ENCODE measurements around the gene CDCP2.

Gene CDCP2

DNA sequence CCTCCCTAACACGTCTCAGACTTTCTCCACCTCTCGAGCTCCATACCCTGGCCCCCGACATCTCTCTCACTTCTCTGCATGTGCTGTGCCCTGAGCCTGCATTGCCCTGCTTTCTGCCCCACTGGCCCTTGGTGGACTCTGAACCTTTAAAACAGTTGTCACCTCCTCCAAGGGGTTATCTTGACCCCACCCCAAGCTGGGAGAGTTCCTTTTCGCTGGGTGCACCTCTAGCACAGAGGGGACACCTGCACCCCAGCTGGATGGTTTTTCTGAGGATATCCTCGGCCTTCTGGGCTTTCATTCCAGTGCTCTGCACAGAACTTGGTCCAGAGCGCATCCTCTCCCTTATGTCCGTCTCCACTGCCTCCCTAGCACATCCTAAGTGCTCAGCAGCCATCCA is 4.2 kb upstream of the CDCP2 start:
- Histone ChIP-seq H3K4me1 (ENCODE audit: control insufficient read depth, insufficient read depth, low read length) (no peaks in the 10 kb centered on the region; the same call in 1 of the 2 replicates), H3K36me3 (ENCODE audit: control insufficient read depth, insufficient read depth, low read length) (no peaks in the 10 kb centered on the region), H3K4me3 (ENCODE audit: low read length) (no peak overlapping the region), H3K9me3 (ENCODE audit: control insufficient read depth, insufficient read depth, low read length) (no peaks in the 10 kb centered on the region), H3K27ac (ENCODE audit: low read length) (no peak overlapping the region), H3K27me3 (ENCODE audit: control insufficient read depth, insufficient read depth, low read length) (no peaks in the 10 kb centered on the region)
- no peak for DNase-seq (ENCODE audit: low read depth, low spot score)
- no CpG with 5 or more reads among the region's 7 CpGs for WGBS (ENCODE audit: insufficient coverage, insufficient read length)

DNA sequence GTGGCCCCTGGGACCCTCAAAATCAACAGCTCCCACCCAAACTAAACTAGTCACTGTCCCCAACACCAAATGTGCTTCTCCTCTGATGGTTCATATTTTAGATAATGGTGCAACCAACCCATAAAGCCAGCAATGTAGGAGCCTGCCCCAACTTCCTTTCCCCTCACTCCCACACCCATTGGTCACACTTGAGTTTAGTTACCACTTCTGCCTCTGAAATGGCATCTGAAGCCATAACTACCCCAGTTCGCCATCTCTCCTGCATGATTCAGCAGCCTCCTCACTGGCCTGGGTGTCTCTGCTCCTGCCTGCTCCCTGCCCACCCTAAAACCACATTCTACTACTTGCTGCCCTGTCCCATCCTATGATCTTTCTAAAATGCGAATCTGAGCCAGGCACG is 3.4 kb upstream of the CDCP2 start:
- no CpG with 5 or more reads among the region's 3 CpGs for WGBS (ENCODE audit: insufficient coverage, insufficient read length)
- Histone ChIP-seq H3K4me1 (ENCODE audit: control insufficient read depth, insufficient read depth, low read length) (no peaks in the 10 kb centered on the region; the same call in 1 of the 2 replicates), H3K27me3 (ENCODE audit: control insufficient read depth, insufficient read depth, low read length) (no peaks in the 10 kb centered on the region), H3K9me3 (ENCODE audit: control insufficient read depth, insufficient read depth, low read length) (no peaks in the 10 kb centered on the region), H3K27ac (ENCODE audit: low read length) (no peak overlapping the region), H3K4me3 (ENCODE audit: low read length) (no peak overlapping the region), H3K36me3 (ENCODE audit: control insufficient read depth, insufficient read depth, low read length) (no peaks in the 10 kb centered on the region)
- DNase-seq (ENCODE audit: low read depth, low spot score), result no peak

DNA sequence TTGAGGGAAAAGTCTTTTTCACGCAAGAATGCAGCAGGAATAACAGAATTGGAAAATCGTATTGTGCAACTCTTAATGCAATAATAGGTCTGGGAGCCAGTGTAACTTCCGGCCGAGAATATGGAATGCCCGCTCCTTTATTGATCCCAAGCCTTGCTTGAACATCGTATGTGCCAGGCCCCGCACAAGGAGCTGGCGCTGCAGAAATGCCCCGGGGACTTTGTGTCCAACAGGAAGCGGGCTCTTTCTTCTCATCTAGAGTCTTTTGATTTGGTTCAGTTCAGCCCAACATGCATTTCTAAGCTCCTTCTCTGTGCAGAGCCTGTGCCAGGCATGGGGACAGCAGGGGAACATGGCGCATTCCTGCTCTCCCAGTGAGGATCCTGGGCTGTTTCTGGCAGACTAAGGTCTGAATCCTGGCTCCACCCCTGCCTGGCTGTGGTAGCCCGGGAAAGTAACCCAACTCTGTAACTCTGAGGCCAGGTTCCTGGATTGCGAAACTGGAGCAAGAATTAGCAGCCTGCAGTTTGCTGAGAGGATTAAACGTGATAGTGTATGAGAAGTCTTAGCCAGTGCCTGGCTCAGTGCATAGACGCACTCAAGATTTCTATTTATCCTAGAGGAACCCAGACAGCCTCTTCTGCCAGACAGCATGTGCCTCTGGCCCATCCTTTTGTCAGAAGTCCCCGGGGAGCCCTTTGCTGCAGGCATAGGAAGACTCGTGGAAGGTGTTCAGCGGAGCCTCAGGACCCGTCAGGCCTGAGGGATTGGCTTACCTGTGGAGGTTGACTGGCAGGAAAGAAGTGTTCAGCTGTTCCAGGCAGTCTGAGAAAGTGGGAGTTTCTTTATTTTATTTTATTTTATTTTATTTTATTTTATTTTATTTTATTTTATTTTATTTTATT is 987 bp upstream of the CDCP2 start:
- H3K4me1 ChIP-seq (ENCODE audit: control insufficient read depth, insufficient read depth, low read length), result no peaks in the 10 kb centered on the region; the same call in 1 of the 2 replicates
- H3K27ac ChIP-seq (ENCODE audit: low read length), result no peak overlapping the region
- H3K36me3 ChIP-seq (ENCODE audit: control insufficient read depth, insufficient read depth, low read length), result no peaks in the 10 kb centered on the region
- no peaks in the 10 kb centered on the region for H3K9me3 ChIP-seq (ENCODE audit: control insufficient read depth, insufficient read depth, low read length)
- peak; percentile 25 for DNase-seq (ENCODE audit: low read depth, low spot score)
- H3K27me3 ChIP-seq (ENCODE audit: control insufficient read depth, insufficient read depth, low read length), result no peaks in the 10 kb centered on the region; the same call in 1 of the 2 replicates
- no CpG with 5 or more reads among the region's 19 CpGs for WGBS (ENCODE audit: insufficient coverage, insufficient read length)
- no peak overlapping the region for H3K4me3 ChIP-seq (ENCODE audit: low read length)

DNA sequence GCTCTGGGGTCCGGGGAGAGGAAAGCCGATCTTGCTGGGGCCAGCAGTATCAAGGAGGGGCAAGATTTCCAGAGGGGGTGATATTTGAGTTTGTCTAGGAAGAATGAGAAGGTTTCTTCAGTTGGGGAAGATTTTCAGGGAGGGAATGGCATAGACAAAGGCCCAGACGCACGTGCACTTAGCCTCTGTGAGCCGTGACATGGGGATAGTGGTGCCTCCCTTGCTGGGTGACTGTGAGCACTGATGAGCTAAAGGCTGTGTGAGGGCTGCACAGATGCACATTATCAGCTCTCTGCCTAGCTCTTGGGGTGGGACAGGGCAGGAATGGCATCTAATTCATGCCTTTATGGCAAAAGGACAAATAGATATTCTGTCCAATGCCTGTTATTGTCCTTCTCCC is 1.8 kb downstream of the CDCP2 start:
- no CpG with 5 or more reads among the region's 5 CpGs for WGBS (ENCODE audit: insufficient coverage, insufficient read length)
- H3K4me1 ChIP-seq (ENCODE audit: control insufficient read depth, insufficient read depth, low read length), result no peaks in the 10 kb centered on the region; the same call in 1 of the 2 replicates
- H3K9me3 ChIP-seq (ENCODE audit: control insufficient read depth, insufficient read depth, low read length), result no peaks in the 10 kb centered on the region
- H3K4me3 ChIP-seq (ENCODE audit: low read length), result no peak overlapping the region
- H3K27me3 ChIP-seq (ENCODE audit: control insufficient read depth, insufficient read depth, low read length), result no peaks in the 10 kb centered on the region; the same call in 1 of the 2 replicates
- DNase-seq (ENCODE audit: low read depth, low spot score), result no peak
- no peaks in the 10 kb centered on the region for H3K36me3 ChIP-seq (ENCODE audit: control insufficient read depth, insufficient read depth, low read length)
- H3K27ac ChIP-seq (ENCODE audit: low read length), result no peak overlapping the region

DNA sequence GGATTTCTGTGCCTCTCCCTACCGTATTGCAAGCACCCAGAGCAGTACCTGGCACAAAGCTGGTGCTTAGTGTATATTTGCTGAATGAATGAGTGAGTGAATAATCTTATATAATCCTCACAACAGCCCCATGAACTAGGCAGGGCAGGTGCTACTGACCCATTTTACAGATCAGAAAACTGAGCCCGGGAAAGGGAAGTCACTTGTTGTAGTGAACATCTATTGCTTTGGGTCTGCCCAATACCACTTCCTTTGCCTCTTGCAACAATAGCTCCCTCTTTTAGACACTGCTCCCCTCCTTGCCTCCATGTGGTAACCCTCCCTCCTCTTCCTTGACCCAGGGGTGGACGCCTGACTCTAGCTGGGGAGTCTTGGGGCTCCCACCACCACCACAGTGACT is 3.1 kb downstream of the CDCP2 start:
- H3K9me3 ChIP-seq (ENCODE audit: control insufficient read depth, insufficient read depth, low read length), result no peaks in the 10 kb centered on the region
- no CpG with 5 or more reads among the region's 3 CpGs for WGBS (ENCODE audit: insufficient coverage, insufficient read length)
- H3K27ac ChIP-seq (ENCODE audit: low read length), result no peak overlapping the region
- no peak overlapping the region for H3K4me3 ChIP-seq (ENCODE audit: low read length)
- H3K27me3 ChIP-seq (ENCODE audit: control insufficient read depth, insufficient read depth, low read length), result no peaks in the 10 kb centered on the region; the same call in 1 of the 2 replicates
- no peaks in the 10 kb centered on the region; the same call in 1 of the 2 replicates for H3K4me1 ChIP-seq (ENCODE audit: control insufficient read depth, insufficient read depth, low read length)
- H3K36me3 ChIP-seq (ENCODE audit: control insufficient read depth, insufficient read depth, low read length), result no peaks in the 10 kb centered on the region
- DNase-seq (ENCODE audit: low read depth, low spot score), result no peak

DNA sequence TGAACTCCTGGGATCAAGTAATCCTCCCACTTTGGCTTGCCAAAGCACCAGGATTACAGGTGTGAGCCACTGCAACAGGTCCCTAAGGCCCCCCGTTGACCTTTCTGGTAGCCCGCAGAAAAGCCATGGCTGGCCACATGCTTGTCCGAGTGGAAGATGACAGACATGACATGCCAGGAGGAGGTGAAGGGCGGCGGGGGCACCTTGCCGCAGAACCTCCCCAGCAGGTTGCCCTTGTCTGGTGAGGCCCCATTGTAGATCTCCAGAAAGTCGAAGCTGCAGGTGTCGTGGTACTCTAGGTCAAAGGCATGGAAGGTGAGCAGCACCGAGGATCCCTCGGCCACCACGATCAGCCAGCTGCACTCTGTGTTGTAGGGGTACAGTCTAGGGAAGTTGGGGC is 8.4 kb downstream of the CDCP2 start:
- no CpG with 5 or more reads among the region's 11 CpGs for WGBS (ENCODE audit: insufficient coverage, insufficient read length)
- no peaks in the 10 kb centered on the region for H3K36me3 ChIP-seq (ENCODE audit: control insufficient read depth, insufficient read depth, low read length)
- no peak for DNase-seq (ENCODE audit: low read depth, low spot score)
- no peaks in the 10 kb centered on the region for H3K9me3 ChIP-seq (ENCODE audit: control insufficient read depth, insufficient read depth, low read length)
- no peak overlapping the region for H3K27ac ChIP-seq (ENCODE audit: low read length)
- no peak overlapping the region for H3K4me3 ChIP-seq (ENCODE audit: low read length)
- H3K4me1 ChIP-seq (ENCODE audit: control insufficient read depth, insufficient read depth, low read length), result no peaks in the 10 kb centered on the region
- no peaks in the 10 kb centered on the region for H3K27me3 ChIP-seq (ENCODE audit: control insufficient read depth, insufficient read depth, low read length)

DNA sequence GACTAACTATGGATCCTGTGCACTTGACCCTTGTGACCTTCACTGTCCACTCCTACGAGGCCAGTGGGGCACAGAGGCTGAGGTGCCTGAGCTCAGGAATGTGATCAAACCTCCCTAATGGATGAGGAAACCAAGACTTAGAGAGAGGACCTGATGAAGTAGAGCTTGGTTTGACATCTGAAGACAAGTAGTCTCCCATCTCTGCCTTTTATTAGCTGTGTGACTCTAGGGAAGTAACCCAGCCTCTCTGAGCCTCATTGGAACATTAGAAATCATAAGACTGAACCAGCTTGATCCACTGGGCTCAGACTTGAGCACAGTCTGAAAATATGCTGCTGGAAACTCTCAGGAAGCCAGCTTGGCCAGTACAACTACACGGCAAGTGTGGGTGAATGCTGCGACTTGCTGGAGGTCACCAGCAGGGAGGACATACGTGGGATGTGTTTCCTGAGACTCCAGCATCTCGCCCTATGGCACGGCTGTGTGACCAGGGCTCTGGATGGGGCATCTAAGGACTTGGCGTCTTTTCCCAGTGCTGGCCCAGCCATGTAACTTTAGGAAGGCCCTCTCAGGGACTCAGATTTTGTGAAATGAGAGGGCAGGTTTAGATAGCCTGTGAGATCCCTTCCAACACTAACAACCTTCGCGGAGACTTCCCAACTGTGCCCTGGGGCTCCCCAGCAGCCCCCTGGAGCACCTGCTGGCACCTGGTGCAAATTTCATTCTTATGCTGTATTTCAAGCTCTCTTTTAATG is 10.5 kb downstream of the CDCP2 start:
- no CpG with 5 or more reads among the region's 9 CpGs for WGBS (ENCODE audit: insufficient coverage, insufficient read length)
- H3K36me3 ChIP-seq (ENCODE audit: control insufficient read depth, insufficient read depth, low read length), result no peaks in the 10 kb centered on the region

DNA sequence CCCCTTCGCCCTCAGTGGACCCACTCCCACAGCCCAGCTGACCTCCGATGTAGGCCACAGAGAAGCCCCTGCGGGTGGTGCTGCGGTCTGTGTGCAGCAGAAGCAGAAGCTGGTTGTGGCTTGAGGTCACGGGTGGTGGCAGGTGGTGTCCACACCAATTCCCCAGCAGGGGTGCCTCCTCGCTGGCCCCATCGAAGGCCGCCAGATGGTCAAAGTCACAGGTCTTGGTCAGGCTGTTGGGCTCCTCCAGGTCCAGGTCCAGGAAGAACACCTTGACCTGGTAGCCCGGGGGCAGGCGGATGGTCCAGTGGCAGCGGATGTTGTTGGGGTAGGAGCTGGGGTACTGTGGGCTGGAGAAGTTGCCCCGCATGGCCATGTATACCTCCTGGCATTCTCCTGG is 13.1 kb downstream of the CDCP2 start:
- WGBS (ENCODE audit: insufficient coverage, insufficient read length), result no CpG with 5 or more reads among the region's 12 CpGs
- Histone ChIP-seq H3K4me1 (ENCODE audit: control insufficient read depth, insufficient read depth, low read length) (peaks cover 9% of the 10 kb centered on the region), H3K9me3 (ENCODE audit: control insufficient read depth, insufficient read depth, low read length) (no peaks in the 10 kb centered on the region), H3K27me3 (ENCODE audit: control insufficient read depth, insufficient read depth, low read length) (no peaks in the 10 kb centered on the region), H3K36me3 (ENCODE audit: control insufficient read depth, insufficient read depth, low read length) (no peaks in the 10 kb centered on the region), H3K27ac (ENCODE audit: low read length) (no peak overlapping the region), H3K4me3 (ENCODE audit: low read length) (no peak overlapping the region; the same call in 1 of the 2 replicates)
- no peak for DNase-seq (ENCODE audit: low read depth, low spot score)

More for the DNA sequence above, 10.5 kb downstream of the CDCP2 start:
- no peaks in the 10 kb centered on the region for H3K27me3 ChIP-seq (ENCODE audit: control insufficient read depth, insufficient read depth, low read length)
- H3K27ac ChIP-seq (ENCODE audit: low read length), result no peak overlapping the region
- DNase-seq (ENCODE audit: low read depth, low spot score), result no peak
- H3K4me1 ChIP-seq (ENCODE audit: control insufficient read depth, insufficient read depth, low read length), result no peaks in the 10 kb centered on the region
- no peak overlapping the region for H3K4me3 ChIP-seq (ENCODE audit: low read length)
- H3K9me3 ChIP-seq (ENCODE audit: control insufficient read depth, insufficient read depth, low read length), result no peaks in the 10 kb centered on the region

DNA sequence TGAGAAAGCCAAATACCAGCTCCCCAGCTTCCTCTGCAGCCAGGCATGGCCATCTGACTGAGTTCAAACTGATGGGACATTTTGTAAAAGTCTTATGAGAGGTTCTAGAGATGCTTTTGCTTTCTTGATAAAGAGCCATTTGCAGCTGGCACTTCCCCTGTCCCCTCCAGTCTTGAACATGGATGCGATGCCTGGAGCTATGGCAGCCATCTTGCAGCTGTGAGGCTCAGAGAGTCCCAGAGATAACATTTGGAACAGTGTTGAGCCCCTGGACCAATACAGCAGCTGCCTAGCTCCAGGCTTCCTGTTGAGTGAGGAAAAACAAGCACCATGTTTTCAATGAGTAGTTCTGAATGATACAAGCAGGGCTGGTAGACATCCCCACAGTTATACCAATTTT is 13.8 kb downstream of the CDCP2 start:
- Histone ChIP-seq H3K27me3 (ENCODE audit: control insufficient read depth, insufficient read depth, low read length) (no peaks in the 10 kb centered on the region), H3K4me1 (ENCODE audit: control insufficient read depth, insufficient read depth, low read length) (peaks cover 9% of the 10 kb centered on the region), H3K36me3 (ENCODE audit: control insufficient read depth, insufficient read depth, low read length) (no peaks in the 10 kb centered on the region), H3K27ac (ENCODE audit: low read length) (no peak overlapping the region), H3K4me3 (ENCODE audit: low read length) (no peak overlapping the region), H3K9me3 (ENCODE audit: control insufficient read depth, insufficient read depth, low read length) (no peaks in the 10 kb centered on the region)
- no peak for DNase-seq (ENCODE audit: low read depth, low spot score)
- WGBS (ENCODE audit: insufficient coverage, insufficient read length), result no CpG with 5 or more reads among the region's 1 CpG

DNA sequence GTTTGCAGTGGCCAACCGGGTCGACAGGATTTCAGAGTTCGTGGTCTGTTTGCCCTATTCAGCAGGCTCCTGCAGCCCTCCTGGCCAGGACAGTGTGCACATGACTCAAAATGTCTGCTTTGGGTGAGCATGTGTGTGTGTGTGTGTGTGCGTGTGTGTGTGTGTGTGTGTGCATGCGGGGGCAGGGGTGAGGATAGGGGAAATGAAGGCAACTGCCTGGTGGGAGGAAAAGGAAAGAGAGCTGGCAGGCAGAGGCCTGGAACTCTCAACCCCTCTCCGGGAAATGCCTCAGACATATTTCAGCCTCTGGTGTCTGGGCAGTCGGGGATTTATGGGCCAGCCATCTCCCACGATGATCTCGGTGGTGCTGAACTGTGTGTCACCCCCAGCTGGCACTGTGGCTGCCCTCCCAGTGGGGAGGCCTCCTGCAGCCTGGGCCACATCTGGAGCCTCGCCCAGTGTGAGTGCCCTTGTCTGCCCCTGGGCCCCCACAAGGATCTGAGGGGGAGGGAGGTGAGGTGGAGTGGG is 15.2 kb downstream of the CDCP2 start:
- WGBS (ENCODE audit: insufficient coverage, insufficient read length), result no CpG with 5 or more reads among the region's 10 CpGs
- H3K4me3 ChIP-seq (ENCODE audit: low read length), result no peak overlapping the region
- H3K27ac ChIP-seq (ENCODE audit: low read length), result no peak overlapping the region
- peaks cover 9% of the 10 kb centered on the region for H3K4me1 ChIP-seq (ENCODE audit: control insufficient read depth, insufficient read depth, low read length)
- DNase-seq (ENCODE audit: low read depth, low spot score), result no peak
- H3K9me3 ChIP-seq (ENCODE audit: control insufficient read depth, insufficient read depth, low read length), result no peaks in the 10 kb centered on the region
- no peaks in the 10 kb centered on the region for H3K27me3 ChIP-seq (ENCODE audit: control insufficient read depth, insufficient read depth, low read length)
- H3K36me3 ChIP-seq (ENCODE audit: control insufficient read depth, insufficient read depth, low read length), result no peaks in the 10 kb centered on the region
